Measurements from ENCODE around the gene ASXL3. TPM values are rescaled to one million over a fixed set of nuclear protein-coding genes. Genes with fewer than 3 reads are reported as not detected.

The ASXL3 gene
- polyA plus RNA-seq, 1 donor (not counting 4 experiments of a cell fraction or from before 2014, with no cell fraction given) = not detected

- dilution Hi-C loops (cut with MboI; ENCODE audit: extremely low pct_ligation_motif_present, low sequenced_read_pairs) = no loop called here
- Histone ChIP-seq H3K36me3 (ENCODE audit: control insufficient read depth in 2 of 2, extremely low read depth in 1 of 2, insufficient read depth in 2 of 2, low read length in 2 of 2) (no peaks in the 10 kb centered on the region), H3K27ac (ENCODE audit: control insufficient read depth, insufficient read depth, low read length) (no peak overlapping the region), H3K9ac (ENCODE audit: control insufficient read depth, extremely low read depth, insufficient read depth, low read length) (no peak overlapping the region), H3K4me1 (ENCODE audit: control insufficient read depth, extremely low read depth, insufficient read depth, low read length) (no peaks in the 10 kb centered on the region), H3K9me1 (ENCODE audit: control insufficient read depth, extremely low read depth, insufficient read depth, low read length) (no peaks in the 10 kb centered on the region), H3K9me3 (ENCODE audit: control insufficient read depth, low read depth, low read length) (no peaks in the 10 kb centered on the region), H3K79me2 (ENCODE audit: control insufficient read depth, insufficient read depth, low read length) (no peaks in the 10 kb centered on the region), H3K4me2 (ENCODE audit: control insufficient read depth, extremely low read depth, insufficient read depth, low read depth, low read length) (no peak overlapping the region), H4K20me1 (ENCODE audit: control insufficient read depth, extremely low read depth, insufficient read depth, low read length) (no peaks in the 10 kb centered on the region), H2AFZ (ENCODE audit: control insufficient read depth, low read length) (no peak overlapping the region), H3K27me3 (ENCODE audit: control insufficient read depth, extremely low read depth, insufficient read depth, low read length) (no peaks in the 10 kb centered on the region), H3K4me3 (ENCODE audit: control insufficient read depth in 2 of 3, extremely low read depth in 1 of 3, insufficient read depth in 2 of 3, low read depth in 1 of 3, low read length in 3 of 3) (no peak overlapping the region)
- DNase-seq (ENCODE audit: low read depth, low spot score) (no peak), FAIRE-seq (no peak)
- TF ChIP-seq CTCF (optimal IDR thresholded peaks at IDR 0.05 in 1 of 3, IDR thresholded peaks at IDR 0.05 in 1 of 3, conservative IDR thresholded peaks at IDR 0.05 in 1 of 3; ENCODE audit: extremely low read depth in 1 of 3, insufficient read depth in 2 of 3, low read length in 3 of 3) (no peak), EZH2 (IDR thresholded peaks at IDR 0.05; ENCODE audit: low read length) (no peak)
These were observed 118.5 kb downstream of the ASXL3 start for GRCh38 chr18:33696332-33697162.

- no peaks in the 10 kb centered on the region for H3K27me3 ChIP-seq (ENCODE audit: control insufficient read depth, extremely low read depth, insufficient read depth, low read length)
- TF ChIP-seq EZH2 (IDR thresholded peaks at IDR 0.05; ENCODE audit: low read length) (no peak), CTCF (optimal IDR thresholded peaks at IDR 0.05 in 1 of 3, IDR thresholded peaks at IDR 0.05 in 1 of 3, conservative IDR thresholded peaks at IDR 0.05 in 1 of 3; ENCODE audit: extremely low read depth in 1 of 3, insufficient read depth in 2 of 3, low read length in 3 of 3) (no peak)
- no peak for FAIRE-seq
- no peaks in the 10 kb centered on the region for H3K4me1 ChIP-seq (ENCODE audit: control insufficient read depth, extremely low read depth, insufficient read depth, low read length)
- H3K79me2 ChIP-seq (ENCODE audit: control insufficient read depth, insufficient read depth, low read length) = no peaks in the 10 kb centered on the region
- H3K9me1 ChIP-seq (ENCODE audit: control insufficient read depth, extremely low read depth, insufficient read depth, low read length) = no peaks in the 10 kb centered on the region
- no peak overlapping the region for H3K4me3 ChIP-seq (ENCODE audit: control insufficient read depth in 2 of 3, extremely low read depth in 1 of 3, insufficient read depth in 2 of 3, low read depth in 1 of 3, low read length in 3 of 3)
- DNase-seq (ENCODE audit: low read depth, low spot score) = no peak
- no peak overlapping the region for H3K27ac ChIP-seq (ENCODE audit: control insufficient read depth, insufficient read depth, low read length)
- H3K36me3 ChIP-seq (ENCODE audit: control insufficient read depth in 2 of 2, extremely low read depth in 1 of 2, insufficient read depth in 2 of 2, low read length in 2 of 2) = no peaks in the 10 kb centered on the region
- H3K4me2 ChIP-seq (ENCODE audit: control insufficient read depth, extremely low read depth, insufficient read depth, low read depth, low read length) = no peak overlapping the region
- H3K9me3 ChIP-seq (ENCODE audit: control insufficient read depth, low read depth, low read length) = no peaks in the 10 kb centered on the region
- dilution Hi-C loops (cut with MboI; ENCODE audit: extremely low pct_ligation_motif_present, low sequenced_read_pairs) = no loop called here
- no peaks in the 10 kb centered on the region for H4K20me1 ChIP-seq (ENCODE audit: control insufficient read depth, extremely low read depth, insufficient read depth, low read length)
- no peak overlapping the region for H2AFZ ChIP-seq (ENCODE audit: control insufficient read depth, low read length)
- H3K9ac ChIP-seq (ENCODE audit: control insufficient read depth, extremely low read depth, insufficient read depth, low read length) = no peak overlapping the region
These were observed 119.5 kb downstream of the ASXL3 start for GRCh38 chr18:33697498-33697897.
